Stimulated activated naive CD8-positive, alpha-beta T cell treated with anti-CD3 and anti-CD28 coated beads, Interleukin-15, amount 100 ng/mL, for 72 hours (primary cell): ENCODE measurements around the gene METAP1D.
A peak's percentile ranks its signal among the peaks of the same experiment; 100 is the strongest.
"Not testable (repeated sequence)": the region's sequence is repeated elsewhere in the genome, so short reads cannot be mapped to it uniquely, and the experiment has no call there.

Source experiments
- ATAC-seq: fragments of 150-1000 bp; cut with Tn5 transposase; 2 replicates; pipeline ENCODE4 v1.10.0; 2021; ENCODE audit warnings: mild to moderate bottlenecking, moderate library complexity
- DNase-seq, 2 donors: peaks; one replicate each; pipeline ENCODE4 v3.0.0; 2021 to 2022
- H3K27ac Mint-ChIP-seq, 2 donors: one replicate each; pipeline ENCODE4 v1.8.0; 2022; ENCODE audit warnings: mild to moderate bottlenecking in 2 of 2, mixed read lengths in 2 of 2, moderate library complexity in 2 of 2
- H3K27me3 Mint-ChIP-seq: one replicate; pipeline ENCODE4 v1.8.0; 2022; ENCODE audit warnings: mixed read lengths
- H3K4me1 Mint-ChIP-seq: one replicate; pipeline ENCODE4 v1.8.0; 2022; ENCODE audit warnings: mild to moderate bottlenecking, mixed read lengths
- H3K4me3 Mint-ChIP-seq, 2 donors: one replicate each; pipeline ENCODE4 v1.8.0; 2022; ENCODE audit warnings: mild to moderate bottlenecking in 2 of 2, mixed read lengths in 2 of 2, moderate library complexity in 1 of 2
- H3K9me3 Mint-ChIP-seq, 2 donors: one replicate each; pipeline ENCODE4 v1.8.0; 2022; ENCODE audit warnings: mixed read lengths in 2 of 2

Gene METAP1D

DNA sequence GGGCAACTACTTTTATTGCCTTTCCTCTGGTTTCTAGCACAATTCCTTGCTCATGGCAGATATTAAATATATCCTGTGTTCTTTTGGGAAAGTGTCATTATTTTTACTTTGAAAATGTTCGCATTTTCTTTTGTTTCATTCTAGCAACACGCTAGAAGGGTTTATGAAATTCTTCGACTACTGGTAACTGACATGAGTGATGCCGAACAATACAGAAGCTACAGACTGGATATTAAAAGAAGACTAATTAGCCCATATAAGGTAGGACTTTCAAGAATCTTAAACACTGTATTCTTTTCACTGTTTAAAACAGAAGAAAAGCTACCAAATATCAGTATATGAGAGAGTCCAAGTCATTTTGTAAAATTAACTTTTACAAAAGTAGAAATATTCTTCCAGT is 20.6 kb upstream of the METAP1D start:
- no peak overlapping the region for H3K4me3 Mint-ChIP-seq
- H3K4me1 Mint-ChIP-seq = no peaks in the 10 kb centered on the region
- ATAC-seq (no peak), DNase-seq (no peak)
- H3K27ac Mint-ChIP-seq = no peak overlapping the region
- no peaks in the 10 kb centered on the region for H3K27me3 Mint-ChIP-seq
- H3K9me3 Mint-ChIP-seq = no peaks in the 10 kb centered on the region

GRCh38 chr2:171983924-171984323 is 15.8 kb upstream of the METAP1D start:
- not testable (repeated sequence) for DNase-seq, H3K27ac Mint-ChIP-seq, H3K9me3 Mint-ChIP-seq, H3K27me3 Mint-ChIP-seq, H3K4me3 Mint-ChIP-seq, ATAC-seq, H3K4me1 Mint-ChIP-seq

DNA sequence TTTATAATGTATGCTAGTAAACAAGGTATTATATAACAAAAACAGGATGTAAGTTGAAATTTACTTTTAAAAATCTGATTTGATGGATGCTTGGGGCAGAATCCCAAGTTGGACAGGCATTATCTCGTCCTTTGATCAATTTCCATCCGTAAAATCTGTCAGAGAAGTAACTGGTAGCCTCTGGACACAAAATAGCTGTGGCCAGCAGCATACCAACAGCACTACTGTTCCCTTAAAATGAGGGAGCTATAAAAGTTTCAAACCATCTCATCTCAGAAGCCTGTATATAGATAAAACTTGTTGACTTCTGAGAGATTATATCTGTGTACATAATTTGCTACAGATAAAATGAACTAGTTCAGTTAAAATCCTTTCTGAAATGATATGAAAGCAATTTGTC is 14.7 kb upstream of the METAP1D start:
- Mint-ChIP-seq H3K4me3 (no peak overlapping the region), H3K9me3 (no peaks in the 10 kb centered on the region), H3K4me1 (no peaks in the 10 kb centered on the region), H3K27me3 (no peaks in the 10 kb centered on the region), H3K27ac (no peak overlapping the region)
- ATAC-seq = no peak
- no peak for DNase-seq

- Mint-ChIP-seq H3K27ac (no peak overlapping the region), H3K27me3 (no peaks in the 10 kb centered on the region), H3K4me1 (no peaks in the 10 kb centered on the region), H3K4me3 (no peak overlapping the region), H3K9me3 (no peaks in the 10 kb centered on the region)
- ATAC-seq (no peak), DNase-seq (no peak)
These were observed 13.0 kb upstream of the METAP1D start for GRCh38 chr2:171986778-171987177.

DNA sequence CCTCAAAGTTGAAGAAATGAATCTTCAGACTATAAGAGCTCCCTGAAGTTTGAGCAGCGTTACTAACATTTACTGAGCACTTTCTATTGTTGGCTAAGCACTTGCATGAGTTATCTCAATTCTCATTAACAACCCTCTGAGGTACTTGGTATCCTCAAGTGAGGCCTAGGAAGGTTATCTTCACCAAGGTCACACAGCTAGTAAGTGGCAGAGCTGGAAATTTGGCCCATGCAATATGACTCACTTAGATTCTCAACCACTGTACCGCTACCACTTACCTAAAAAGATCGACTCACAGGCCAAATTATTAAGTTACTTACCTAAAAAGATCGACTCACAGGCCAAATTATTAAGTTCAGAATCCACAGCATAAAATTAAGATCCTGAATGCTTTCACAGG is 8.7 kb upstream of the METAP1D start:
- Mint-ChIP-seq H3K9me3 (no peaks in the 10 kb centered on the region), H3K27me3 (peaks cover 17% of the 10 kb centered on the region), H3K4me1 (no peaks in the 10 kb centered on the region), H3K4me3 (no peak overlapping the region), H3K27ac (no peak overlapping the region)
- no peak for DNase-seq
- no peak for ATAC-seq

- H3K27me3 Mint-ChIP-seq = peaks cover 22% of the 10 kb centered on the region
- no peak overlapping the region for H3K4me3 Mint-ChIP-seq
- ATAC-seq = no peak
- no peaks in the 10 kb centered on the region for H3K9me3 Mint-ChIP-seq
- DNase-seq = no peak
- no peak overlapping the region for H3K27ac Mint-ChIP-seq
- peaks cover 16% of the 10 kb centered on the region for H3K4me1 Mint-ChIP-seq
These were observed 4.2 kb upstream of the METAP1D start for GRCh38 chr2:171995586-171995985.

DNA sequence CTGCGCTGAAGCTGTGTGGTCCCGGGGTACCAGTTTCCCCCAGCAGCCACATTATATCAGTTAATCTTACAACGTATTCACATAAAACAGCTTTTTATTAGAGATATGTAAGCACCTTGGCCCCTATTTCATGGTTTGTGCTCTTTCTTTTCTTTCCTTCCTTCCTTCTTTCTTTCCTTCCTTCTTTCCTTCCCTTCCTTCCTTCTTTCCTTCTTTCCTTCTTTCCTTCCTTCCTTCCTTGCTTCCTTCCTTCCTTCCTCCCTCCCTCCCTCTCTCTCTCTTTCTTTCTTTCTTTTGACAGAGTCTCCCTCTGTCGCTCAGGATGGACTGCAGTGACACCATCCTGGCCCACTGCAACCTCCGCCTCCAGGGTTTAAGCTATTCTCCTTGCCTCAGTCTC is 3.7 kb upstream of the METAP1D start:
- Mint-ChIP-seq H3K4me1 (peaks cover 20% of the 10 kb centered on the region), H3K27me3 (peaks cover 22% of the 10 kb centered on the region), H3K4me3 (no peak overlapping the region), H3K9me3 (no peaks in the 10 kb centered on the region), H3K27ac (no peak overlapping the region)
- DNase-seq = no peak
- no peak for ATAC-seq

- H3K9me3 Mint-ChIP-seq, DNase-seq, H3K27ac Mint-ChIP-seq, ATAC-seq, H3K4me3 Mint-ChIP-seq: not testable (repeated sequence)
- Mint-ChIP-seq H3K27me3 (peaks cover 22% of the 10 kb centered on the region), H3K4me1 (peaks cover 22% of the 10 kb centered on the region)
These were observed 2.7 kb upstream of the METAP1D start for GRCh38 chr2:171997031-171997430.

- Mint-ChIP-seq H3K4me3 (peak overlapping the region; percentile 90 to 98), H3K9me3 (no peaks in the 10 kb centered on the region), H3K27me3 (peaks cover 22% of the 10 kb centered on the region), H3K4me1 (peaks cover 29% of the 10 kb centered on the region), H3K27ac (peak overlapping the region in 1 of 2 donors; percentile 75)
- ATAC-seq = peak; percentile 18
- peak in 1 of 2 donors; percentile 4 for DNase-seq
These were observed 592 bp upstream of the METAP1D start for GRCh38 chr2:171999161-171999560.

- Mint-ChIP-seq H3K27ac (peak overlapping the region; percentile 45 to 100), H3K27me3 (peaks cover 7% of the 10 kb centered on the region), H3K4me1 (peaks cover 29% of the 10 kb centered on the region), H3K4me3 (peak overlapping the region; percentile 90 to 98), H3K9me3 (no peaks in the 10 kb centered on the region)
- DNase-seq (no peak), ATAC-seq (no peak)
These were observed 1.1 kb downstream of the METAP1D start for GRCh38 chr2:172000696-172001361.

DNA sequence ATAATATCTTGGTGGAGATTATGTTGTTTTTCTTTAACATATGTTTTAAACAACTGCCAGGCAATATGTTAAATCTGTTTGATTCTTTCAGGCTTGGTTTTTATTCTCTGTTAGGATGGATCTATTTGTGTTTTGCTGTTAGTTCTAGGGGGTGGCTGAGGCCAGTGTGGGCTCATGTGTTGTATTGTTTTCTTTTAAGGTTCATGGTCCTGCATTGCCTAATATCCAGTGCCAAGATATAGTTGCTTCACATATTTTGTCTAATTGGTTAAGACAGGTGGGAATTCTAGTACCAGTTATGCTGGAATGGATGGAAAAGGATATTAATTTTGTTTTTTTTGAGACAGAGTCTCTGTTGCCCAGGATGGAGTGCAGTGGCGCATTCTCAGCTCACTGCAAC is 7.6 kb downstream of the METAP1D start:
- H3K27ac Mint-ChIP-seq = no peak overlapping the region
- H3K9me3 Mint-ChIP-seq = peaks cover 0 to 4% of the 10 kb centered on the region in 2 donors
- no peak for ATAC-seq
- H3K27me3 Mint-ChIP-seq = no peaks in the 10 kb centered on the region
- peaks cover 21% of the 10 kb centered on the region for H3K4me1 Mint-ChIP-seq
- H3K4me3 Mint-ChIP-seq = no peak overlapping the region
- no peak for DNase-seq

DNA sequence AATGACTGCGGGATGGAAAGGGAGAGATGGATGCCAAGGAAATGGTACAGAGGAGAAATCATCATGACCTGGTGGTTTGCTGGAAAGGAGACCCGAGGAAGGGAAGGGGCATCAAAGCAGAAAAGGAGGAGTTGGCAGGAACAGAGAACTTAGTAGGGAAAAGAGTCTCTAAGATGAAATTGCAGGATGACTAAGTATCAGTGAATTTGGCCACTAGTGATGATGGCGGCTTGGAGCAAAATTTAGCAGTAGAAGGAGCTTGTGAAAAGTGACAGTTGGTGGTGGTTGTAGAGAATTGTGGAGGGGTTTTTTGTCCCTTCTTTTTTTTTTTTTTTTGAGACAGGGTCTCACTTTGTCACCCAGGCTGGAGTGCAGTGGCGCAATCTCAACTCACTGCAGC is 10.1 kb downstream of the METAP1D start:
- DNase-seq (no peak), ATAC-seq (no peak)
- H3K27me3 Mint-ChIP-seq = no peaks in the 10 kb centered on the region
- no peak overlapping the region for H3K27ac Mint-ChIP-seq
- no peak overlapping the region for H3K4me3 Mint-ChIP-seq
- H3K4me1 Mint-ChIP-seq = peaks cover 15% of the 10 kb centered on the region
- H3K9me3 Mint-ChIP-seq = peaks cover 0 to 4% of the 10 kb centered on the region in 2 donors

GRCh38 chr2:172011812-172012575 is 12.2 kb downstream of the METAP1D start:
- peak; percentile 96 for ATAC-seq
- Mint-ChIP-seq H3K9me3 (peaks cover 0 to 4% of the 10 kb centered on the region in 2 donors), H3K4me3 (peak overlapping the region in 1 of 2 donors; percentile 6), H3K27me3 (no peaks in the 10 kb centered on the region), H3K27ac (no peak overlapping the region), H3K4me1 (peaks cover 15% of the 10 kb centered on the region)
- DNase-seq = peak in 1 of 2 donors; percentile 23

DNA sequence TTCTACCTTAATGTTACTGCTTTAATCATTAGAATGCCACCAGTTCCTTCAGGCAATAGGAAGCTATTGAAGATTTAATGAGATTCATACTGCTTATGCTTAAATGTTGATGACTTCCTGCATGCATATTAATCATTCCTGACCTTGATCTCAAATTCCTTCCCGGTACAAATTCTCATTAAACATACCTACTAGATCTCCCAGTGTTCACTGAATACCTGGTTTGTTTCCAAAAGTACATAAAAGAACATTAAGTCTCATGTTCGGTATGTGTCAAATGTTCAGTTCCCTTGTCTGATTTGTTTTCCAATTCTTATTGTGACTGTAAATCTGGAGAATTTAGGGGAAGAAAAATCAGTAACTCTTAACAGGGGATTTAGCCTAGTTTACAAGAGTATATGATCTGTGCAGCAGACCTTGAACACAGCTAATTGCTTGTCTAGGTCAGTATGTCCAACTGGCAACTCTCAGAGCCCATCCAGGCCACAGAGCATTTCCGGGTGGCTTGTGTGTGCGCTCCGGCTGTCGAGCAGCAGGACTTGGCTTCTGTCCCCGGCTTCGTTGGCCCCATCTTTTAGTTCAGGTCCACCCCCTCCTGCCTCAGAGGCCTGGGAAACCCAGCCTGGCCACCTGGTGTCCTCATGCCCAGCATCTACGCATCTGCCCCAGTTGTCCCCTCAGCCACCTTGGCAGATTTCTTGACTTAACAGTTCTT is 13.1 kb downstream of the METAP1D start:
- H3K9me3 Mint-ChIP-seq = peaks cover 0 to 4% of the 10 kb centered on the region in 2 donors
- H3K4me1 Mint-ChIP-seq = peaks cover 15% of the 10 kb centered on the region
- H3K4me3 Mint-ChIP-seq = no peak overlapping the region
- peak overlapping the region in 1 of 2 donors; percentile 9 for H3K27ac Mint-ChIP-seq
- no peaks in the 10 kb centered on the region for H3K27me3 Mint-ChIP-seq
- no peak for ATAC-seq
- DNase-seq = no peak

- ATAC-seq (no peak), DNase-seq (no peak)
- Mint-ChIP-seq H3K4me3 (no peak overlapping the region), H3K27me3 (no peaks in the 10 kb centered on the region), H3K4me1 (peaks cover 15% of the 10 kb centered on the region), H3K27ac (peak overlapping the region in 1 of 2 donors; percentile 9), H3K9me3 (peaks cover 0 to 4% of the 10 kb centered on the region in 2 donors)
These were observed 13.6 kb downstream of the METAP1D start for GRCh38 chr2:172013396-172013795.
